GM12878 (cell line): ENCODE measurements around the gene TBC1D20. TPM values are rescaled to one million over a fixed set of nuclear protein-coding genes. Genes with fewer than 3 reads are reported as not detected.
A peak's percentile ranks its signal among the peaks of the same experiment; 100 is the strongest.

Experiments
- ASH2L ChIP-seq: fragments of 300-600, 200-600 bp; sonication (generic); IDR thresholded peaks from 2 replicates; pipeline ENCODE4 v1.6.1; 2017; ENCODE audit warnings: low read depth, mild to moderate bottlenecking, borderline replicate concordance
- CHD2 ChIP-seq: IDR thresholded peaks from 2 replicates; pipeline ENCODE4 v1.6.1; 2011; ENCODE audit warnings: low read depth, low read length, improper control_type of control experiment, borderline replicate concordance
- CREB1 ChIP-seq: IDR thresholded peaks from 2 replicates; pipeline ENCODE4 v1.6.1; 2012; ENCODE audit warnings: low read depth, mild to moderate bottlenecking, inconsistent platforms
- EP300 ChIP-seq, 2 experiments: fragments of 150-350 bp in 1 of 2; IDR thresholded peaks; 2 replicates each; pipeline ENCODE4 v1.6.1; 2011 to 2012; ENCODE audit warnings: low read depth in 2 of 2, low read length in 2 of 2, borderline replicate concordance in 1 of 2, improper control_type of control experiment in 1 of 2, inconsistent platforms in 1 of 2; ENCODE audit not compliant: control insufficient read depth in 1 of 2
- FOXK2 ChIP-seq: fragments of 450-650 bp; IDR thresholded peaks from 2 replicates; pipeline ENCODE4 v1.6.1; 2017; ENCODE audit warnings: mild to moderate bottlenecking, moderate library complexity
- GABPA ChIP-seq: IDR thresholded peaks from 2 replicates; pipeline ENCODE4 v1.6.1; 2014; ENCODE audit warnings: antibody characterized with exemption, low read depth, mild to moderate bottlenecking, inconsistent platforms
- HCFC1 ChIP-seq: fragments of 150-350 bp; IDR thresholded peaks from 2 replicates; pipeline ENCODE4 v1.6.1; 2014; ENCODE audit warnings: low read length
- IKZF1 ChIP-seq: fragments of 450-650 bp; conservative IDR thresholded peaks from 2 replicates; pipeline ENCODE4 v1.6.1; 2017; ENCODE audit warnings: antibody characterized with exemption, mild to moderate bottlenecking
- IKZF2 ChIP-seq, 2 experiments: fragments of 450-650 bp; IDR thresholded peaks; 2 replicates each; pipeline ENCODE4 v1.6.1; 2017; ENCODE audit warnings: mild to moderate bottlenecking in 2 of 2, moderate library complexity in 2 of 2
- JUND ChIP-seq: IDR thresholded peaks from 2 replicates; pipeline ENCODE4 v1.6.1; 2012; ENCODE audit warnings: low read depth, mild to moderate bottlenecking, low read length, improper control_type of control experiment, moderate library complexity
- RBBP5 ChIP-seq: fragments of 200-600 bp; sonication (generic); conservative IDR thresholded peaks from 2 replicates; pipeline ENCODE4 v1.6.1; 2016
- SMARCA5 ChIP-seq: fragments of 450-650 bp; IDR thresholded peaks from 2 replicates; pipeline ENCODE4 v1.6.1; 2017; ENCODE audit warnings: mild to moderate bottlenecking
- SREBF2 ChIP-seq: IDR thresholded peaks from 2 replicates; pipeline ENCODE4 v1.6.1; 2012; ENCODE audit warnings: mild to moderate bottlenecking, low read length
- STAT1 ChIP-seq: fragments of 450-650 bp; conservative IDR thresholded peaks from 2 replicates; pipeline ENCODE4 v1.6.1; 2014; ENCODE audit warnings: antibody characterized with exemption, mild to moderate bottlenecking
- TCF7 ChIP-seq: IDR thresholded peaks from 2 replicates; pipeline ENCODE4 v1.6.1; 2014; ENCODE audit warnings: antibody characterized with exemption, borderline replicate concordance
- YY1 ChIP-seq: IDR thresholded peaks from 2 replicates; pipeline ENCODE4 v1.6.1; 2011; ENCODE audit warnings: low read depth, mild to moderate bottlenecking, low read length
- polyA plus RNA-seq, 11 experiments: library from polyadenylated mRNA; depleted of rRNA in 4 of 11; unstranded in 6 of 11; stranded (reverse) in 5 of 11; fragments of >200 nt; fragmentation: Nextera tagmentation in 4 of 11; fragmentation: Illumina TruSeq in 1 of 11; extraction: Ambion mirVana in 4 of 11; extraction: Trizol in 1 of 11; gene quantifications; 1 replicate in 1 of 11; 2 replicates in 10 of 11; pipeline versions ENCODE4 v1.2.1 to v1.2.3, GENCODE V29; 2011 to 2016; ENCODE audit warnings: inconsistent platforms in 2 of 11, missing spikeins in 2 of 11, low read depth in 1 of 11
- total RNA-seq, 4 experiments: library from RNA; depleted of rRNA in 3 of 4; stranded (reverse); fragments of >200 nt in 3 of 4; fragmentation: Illumina TruSeq in 1 of 4; extraction: Trizol in 1 of 4; gene quantifications; 2 replicates each; pipeline versions ENCODE4 v1.2.1 to v1.2.3, GENCODE V29; 2013 to 2021
- TF ChIP-seq, protein P1 (sequence below): fragments of 450-650 bp; IDR thresholded peaks from 2 replicates; pipeline ENCODE4 v1.6.1; 2017; ENCODE audit warnings: mild to moderate bottlenecking, moderate library complexity
- TF ChIP-seq, protein P2 (sequence below): fragments of 450-650 bp; IDR thresholded peaks from 2 replicates; pipeline ENCODE4 v1.6.1; 2016; ENCODE audit warnings: mild to moderate bottlenecking, moderate library complexity, borderline replicate concordance
- TF ChIP-seq, protein P3 (sequence below): IDR thresholded peaks from 2 replicates; pipeline ENCODE4 v1.6.1; 2011; ENCODE audit warnings: low read depth, low read length, improper control_type of control experiment, borderline replicate concordance
- TF ChIP-seq, protein P4 (sequence below): fragments of 450-650 bp; IDR thresholded peaks from 2 replicates; pipeline ENCODE4 v1.6.1; 2017; ENCODE audit warnings: mild to moderate bottlenecking

TBC1D20 gene
- total and polyA plus RNA-seq, 10 of the 15 experiments (the other 5 are each of a cell fraction or from before 2014, with no cell fraction given), result 4.3 to 17.9 (median 11.2) TPM

DNA sequence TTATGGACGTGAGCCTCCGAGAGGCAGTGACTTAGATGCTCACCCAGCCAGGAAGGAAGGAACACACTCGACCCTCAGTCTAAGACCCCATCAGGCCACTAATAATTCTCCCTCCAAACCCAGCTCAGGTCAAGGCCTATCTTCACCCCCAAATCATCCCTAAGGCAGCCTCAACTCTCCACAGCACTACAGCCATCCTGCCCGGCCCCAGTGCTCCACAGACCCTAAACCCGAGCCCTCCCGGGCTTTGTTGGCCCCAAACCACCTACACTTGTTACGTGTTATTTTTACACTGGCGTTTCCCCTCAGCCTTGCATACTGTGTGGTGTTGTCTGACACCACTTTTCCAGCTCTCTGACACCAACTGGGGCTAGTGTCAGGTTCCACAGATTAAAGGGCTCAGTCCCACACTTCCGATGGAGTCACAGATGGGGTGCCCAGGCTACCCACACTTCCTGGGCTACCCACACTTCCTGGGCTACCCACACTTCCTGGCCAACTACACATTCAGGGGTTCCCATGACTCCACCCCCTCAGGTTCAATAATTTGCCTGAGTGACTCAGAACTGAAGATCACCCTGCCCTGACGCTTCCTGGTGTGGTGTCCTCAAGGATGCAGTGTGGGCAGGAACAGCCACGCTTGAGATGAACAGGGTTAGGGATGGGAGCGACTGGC is 28.9 kb downstream of the TBC1D20 start (continued):
- TF ChIP-seq EP300 (IDR thresholded peaks at IDR 0.05; ENCODE audit: borderline replicate concordance in 1 of 2, control insufficient read depth in 1 of 2, low read depth in 2 of 2, low read length in 2 of 2), result peak in 1 of 2 experiments; percentile 41; a peak in 1 of 4 replicates
- peak; percentile 37; the same call in 1 of the 2 replicates for TF ChIP-seq TCF7
- TF ChIP-seq STAT1, result no peak
- peak; percentile 97; the same call in 1 of the 2 replicates for TF ChIP-seq ASH2L
- TF ChIP-seq YY1, result no peak
- TF ChIP-seq FOXK2, result no peak
- TF ChIP-seq, protein P1, sequence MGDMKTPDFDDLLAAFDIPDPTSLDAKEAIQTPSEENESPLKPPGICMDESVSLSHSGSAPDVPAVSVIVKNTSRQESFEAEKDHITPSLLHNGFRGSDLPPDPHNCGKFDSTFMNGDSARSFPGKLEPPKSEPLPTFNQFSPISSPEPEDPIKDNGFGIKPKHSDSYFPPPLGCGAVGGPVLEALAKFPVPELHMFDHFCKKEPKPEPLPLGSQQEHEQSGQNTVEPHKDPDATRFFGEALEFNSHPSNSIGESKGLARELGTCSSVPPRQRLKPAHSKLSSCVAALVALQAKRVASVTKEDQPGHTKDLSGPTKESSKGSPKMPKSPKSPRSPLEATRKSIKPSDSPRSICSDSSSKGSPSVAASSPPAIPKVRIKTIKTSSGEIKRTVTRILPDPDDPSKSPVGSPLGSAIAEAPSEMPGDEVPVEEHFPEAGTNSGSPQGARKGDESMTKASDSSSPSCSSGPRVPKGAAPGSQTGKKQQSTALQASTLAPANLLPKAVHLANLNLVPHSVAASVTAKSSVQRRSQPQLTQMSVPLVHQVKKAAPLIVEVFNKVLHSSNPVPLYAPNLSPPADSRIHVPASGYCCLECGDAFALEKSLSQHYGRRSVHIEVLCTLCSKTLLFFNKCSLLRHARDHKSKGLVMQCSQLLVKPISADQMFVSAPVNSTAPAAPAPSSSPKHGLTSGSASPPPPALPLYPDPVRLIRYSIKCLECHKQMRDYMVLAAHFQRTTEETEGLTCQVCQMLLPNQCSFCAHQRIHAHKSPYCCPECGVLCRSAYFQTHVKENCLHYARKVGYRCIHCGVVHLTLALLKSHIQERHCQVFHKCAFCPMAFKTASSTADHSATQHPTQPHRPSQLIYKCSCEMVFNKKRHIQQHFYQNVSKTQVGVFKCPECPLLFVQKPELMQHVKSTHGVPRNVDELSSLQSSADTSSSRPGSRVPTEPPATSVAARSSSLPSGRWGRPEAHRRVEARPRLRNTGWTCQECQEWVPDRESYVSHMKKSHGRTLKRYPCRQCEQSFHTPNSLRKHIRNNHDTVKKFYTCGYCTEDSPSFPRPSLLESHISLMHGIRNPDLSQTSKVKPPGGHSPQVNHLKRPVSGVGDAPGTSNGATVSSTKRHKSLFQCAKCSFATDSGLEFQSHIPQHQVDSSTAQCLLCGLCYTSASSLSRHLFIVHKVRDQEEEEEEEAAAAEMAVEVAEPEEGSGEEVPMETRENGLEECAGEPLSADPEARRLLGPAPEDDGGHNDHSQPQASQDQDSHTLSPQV, result no peak
- TF ChIP-seq, protein P2, sequence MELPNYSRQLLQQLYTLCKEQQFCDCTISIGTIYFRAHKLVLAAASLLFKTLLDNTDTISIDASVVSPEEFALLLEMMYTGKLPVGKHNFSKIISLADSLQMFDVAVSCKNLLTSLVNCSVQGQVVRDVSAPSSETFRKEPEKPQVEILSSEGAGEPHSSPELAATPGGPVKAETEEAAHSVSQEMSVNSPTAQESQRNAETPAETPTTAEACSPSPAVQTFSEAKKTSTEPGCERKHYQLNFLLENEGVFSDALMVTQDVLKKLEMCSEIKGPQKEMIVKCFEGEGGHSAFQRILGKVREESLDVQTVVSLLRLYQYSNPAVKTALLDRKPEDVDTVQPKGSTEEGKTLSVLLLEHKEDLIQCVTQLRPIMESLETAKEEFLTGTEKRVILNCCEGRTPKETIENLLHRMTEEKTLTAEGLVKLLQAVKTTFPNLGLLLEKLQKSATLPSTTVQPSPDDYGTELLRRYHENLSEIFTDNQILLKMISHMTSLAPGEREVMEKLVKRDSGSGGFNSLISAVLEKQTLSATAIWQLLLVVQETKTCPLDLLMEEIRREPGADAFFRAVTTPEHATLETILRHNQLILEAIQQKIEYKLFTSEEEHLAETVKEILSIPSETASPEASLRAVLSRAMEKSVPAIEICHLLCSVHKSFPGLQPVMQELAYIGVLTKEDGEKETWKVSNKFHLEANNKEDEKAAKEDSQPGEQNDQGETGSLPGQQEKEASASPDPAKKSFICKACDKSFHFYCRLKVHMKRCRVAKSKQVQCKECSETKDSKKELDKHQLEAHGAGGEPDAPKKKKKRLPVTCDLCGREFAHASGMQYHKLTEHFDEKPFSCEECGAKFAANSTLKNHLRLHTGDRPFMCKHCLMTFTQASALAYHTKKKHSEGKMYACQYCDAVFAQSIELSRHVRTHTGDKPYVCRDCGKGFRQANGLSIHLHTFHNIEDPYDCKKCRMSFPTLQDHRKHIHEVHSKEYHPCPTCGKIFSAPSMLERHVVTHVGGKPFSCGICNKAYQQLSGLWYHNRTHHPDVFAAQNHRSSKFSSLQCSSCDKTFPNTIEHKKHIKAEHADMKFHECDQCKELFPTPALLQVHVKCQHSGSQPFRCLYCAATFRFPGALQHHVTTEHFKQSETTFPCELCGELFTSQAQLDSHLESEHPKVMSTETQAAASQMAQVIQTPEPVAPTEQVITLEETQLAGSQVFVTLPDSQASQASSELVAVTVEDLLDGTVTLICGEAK, result no peak; the same call in 1 of the 2 replicates
- TF ChIP-seq HCFC1, result no peak
- peak; percentile 23; the same call in 1 of the 2 replicates for TF ChIP-seq CHD2
- peak; percentile 56; the same call in 1 of the 2 replicates for TF ChIP-seq JUND
- TF ChIP-seq RBBP5, result peak; percentile 80; the same call in 1 of the 2 replicates
- TF ChIP-seq GABPA, result no peak
- TF ChIP-seq CREB1, result peak; percentile 71
- peak; percentile 96 to 97 for TF ChIP-seq IKZF2 (IDR thresholded peaks at IDR 0.05)
- TF ChIP-seq SREBF2, result no peak
- TF ChIP-seq SMARCA5, result no peak
- TF ChIP-seq, protein P3, sequence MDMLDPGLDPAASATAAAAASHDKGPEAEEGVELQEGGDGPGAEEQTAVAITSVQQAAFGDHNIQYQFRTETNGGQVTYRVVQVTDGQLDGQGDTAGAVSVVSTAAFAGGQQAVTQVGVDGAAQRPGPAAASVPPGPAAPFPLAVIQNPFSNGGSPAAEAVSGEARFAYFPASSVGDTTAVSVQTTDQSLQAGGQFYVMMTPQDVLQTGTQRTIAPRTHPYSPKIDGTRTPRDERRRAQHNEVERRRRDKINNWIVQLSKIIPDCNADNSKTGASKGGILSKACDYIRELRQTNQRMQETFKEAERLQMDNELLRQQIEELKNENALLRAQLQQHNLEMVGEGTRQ, result no peak
- TF ChIP-seq, protein P4, sequence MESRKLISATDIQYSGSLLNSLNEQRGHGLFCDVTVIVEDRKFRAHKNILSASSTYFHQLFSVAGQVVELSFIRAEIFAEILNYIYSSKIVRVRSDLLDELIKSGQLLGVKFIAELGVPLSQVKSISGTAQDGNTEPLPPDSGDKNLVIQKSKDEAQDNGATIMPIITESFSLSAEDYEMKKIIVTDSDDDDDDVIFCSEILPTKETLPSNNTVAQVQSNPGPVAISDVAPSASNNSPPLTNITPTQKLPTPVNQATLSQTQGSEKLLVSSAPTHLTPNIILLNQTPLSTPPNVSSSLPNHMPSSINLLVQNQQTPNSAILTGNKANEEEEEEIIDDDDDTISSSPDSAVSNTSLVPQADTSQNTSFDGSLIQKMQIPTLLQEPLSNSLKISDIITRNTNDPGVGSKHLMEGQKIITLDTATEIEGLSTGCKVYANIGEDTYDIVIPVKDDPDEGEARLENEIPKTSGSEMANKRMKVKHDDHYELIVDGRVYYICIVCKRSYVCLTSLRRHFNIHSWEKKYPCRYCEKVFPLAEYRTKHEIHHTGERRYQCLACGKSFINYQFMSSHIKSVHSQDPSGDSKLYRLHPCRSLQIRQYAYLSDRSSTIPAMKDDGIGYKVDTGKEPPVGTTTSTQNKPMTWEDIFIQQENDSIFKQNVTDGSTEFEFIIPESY, result no peak
- TF ChIP-seq IKZF1, result peak; percentile 96
